ENCODE results near the gene PLEKHM3.
A peak's percentile ranks its signal among the peaks of the same experiment; 100 is the strongest.
"Not testable (repeated sequence)": the region's sequence is repeated elsewhere in the genome, so short reads cannot be mapped to it uniquely, and the experiment has no call there.

Gene PLEKHM3

GRCh38 chr2:207813221-207813916 lies 212.0 kb downstream of the PLEKHM3 start:
- Mint-ChIP-seq H3K27me3 (no peaks in the 10 kb centered on the region), H3K36me3 (peaks cover 0 to 4% of the 10 kb centered on the region in 2 donors), H3K4me3 (no peak overlapping the region), H3K9me3 (no peaks in the 10 kb centered on the region), H3K27ac (no peak overlapping the region), H3K4me1 (peaks cover 2 to 7% of the 10 kb centered on the region in 2 donors)
- ATAC-seq (replicated peaks): no peak
- no peak for DNase-seq

GRCh38 chr2:207812726-207813080 lies 212.6 kb downstream of the PLEKHM3 start:
- peaks cover 2 to 7% of the 10 kb centered on the region in 2 donors for H3K4me1 Mint-ChIP-seq
- H3K36me3 Mint-ChIP-seq: peaks cover 0 to 4% of the 10 kb centered on the region in 2 donors
- no peak overlapping the region for H3K4me3 Mint-ChIP-seq
- ATAC-seq (replicated peaks) (no peak), DNase-seq (no peak)
- H3K9me3 Mint-ChIP-seq: no peaks in the 10 kb centered on the region
- no peak overlapping the region for H3K27ac Mint-ChIP-seq
- H3K27me3 Mint-ChIP-seq: no peaks in the 10 kb centered on the region

DNA sequence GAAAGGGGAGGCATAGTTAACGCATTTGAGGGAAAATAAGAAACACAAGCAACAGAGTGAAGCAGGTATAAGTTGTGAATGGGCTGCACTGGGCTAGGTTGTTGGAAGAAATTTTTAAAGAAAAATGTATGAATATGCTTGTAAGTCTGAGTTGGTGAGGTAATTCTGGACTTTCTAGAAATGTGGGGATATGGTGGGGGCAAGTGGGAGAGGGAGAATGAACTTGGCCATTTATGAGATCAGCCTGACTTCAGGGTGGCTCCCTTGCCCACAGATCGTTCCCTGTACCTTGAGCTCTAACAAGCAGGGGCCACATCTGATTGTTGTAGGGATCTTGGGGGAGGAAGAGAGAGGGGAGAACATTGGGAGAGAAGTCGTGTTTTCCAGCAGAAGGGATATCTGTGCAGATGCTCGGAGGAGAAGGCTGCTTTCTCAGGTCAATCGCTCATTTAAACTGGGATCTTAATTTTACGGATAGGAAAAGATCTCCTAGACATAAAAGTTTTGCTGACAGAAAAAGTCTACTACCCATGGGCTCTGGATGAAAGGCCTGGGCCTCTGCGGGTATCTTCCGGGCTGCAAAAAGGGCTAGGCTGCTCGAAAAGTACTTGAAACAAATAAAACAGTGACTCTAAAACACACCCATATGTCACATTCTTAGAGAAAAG lies 213.1 kb downstream of the PLEKHM3 start:
- Mint-ChIP-seq H3K9me3 (no peaks in the 10 kb centered on the region), H3K27me3 (no peaks in the 10 kb centered on the region), H3K27ac (no peak overlapping the region), H3K4me1 (peaks cover 4 to 7% of the 10 kb centered on the region in 2 donors), H3K4me3 (no peak overlapping the region), H3K36me3 (peaks cover 0 to 4% of the 10 kb centered on the region in 2 donors)
- DNase-seq (no peak), ATAC-seq (replicated peaks) (no peak)

GRCh38 chr2:207811658-207812057 lies 213.7 kb downstream of the PLEKHM3 start:
- not testable (repeated sequence) for H3K36me3 Mint-ChIP-seq; DNase-seq; H3K4me3 Mint-ChIP-seq; H3K9me3 Mint-ChIP-seq; H3K27me3 Mint-ChIP-seq; ATAC-seq (replicated peaks); H3K4me1 Mint-ChIP-seq; H3K27ac Mint-ChIP-seq

GRCh38 chr2:207810200-207810788 lies 215.0 kb downstream of the PLEKHM3 start:
- peaks cover 0 to 2% of the 10 kb centered on the region in 2 donors for H3K36me3 Mint-ChIP-seq
- DNase-seq (no peak), ATAC-seq (replicated peaks) (no peak)
- no peaks in the 10 kb centered on the region for H3K9me3 Mint-ChIP-seq
- peaks cover 4 to 7% of the 10 kb centered on the region in 2 donors for H3K4me1 Mint-ChIP-seq
- H3K27me3 Mint-ChIP-seq: no peaks in the 10 kb centered on the region
- H3K27ac Mint-ChIP-seq: no peak overlapping the region
- no peak overlapping the region for H3K4me3 Mint-ChIP-seq

DNA sequence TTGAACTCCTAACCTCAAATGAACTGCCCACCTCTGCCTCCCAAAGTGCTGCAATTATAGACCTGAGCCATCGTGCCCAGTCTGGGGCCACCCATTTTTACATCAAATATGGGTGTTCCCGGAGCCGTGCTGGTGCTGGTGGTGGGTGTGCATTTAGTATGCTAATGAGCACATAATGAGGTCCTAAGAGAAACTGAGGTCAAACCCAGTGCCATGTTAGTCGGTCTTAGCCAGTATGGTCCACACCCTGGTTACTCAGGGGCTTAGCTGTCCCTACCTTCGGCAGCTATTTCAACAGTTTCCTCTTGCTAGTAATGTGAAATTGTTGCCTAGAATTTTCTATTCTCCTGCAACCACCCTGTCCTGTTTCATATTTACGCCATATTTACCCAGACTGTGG lies 217.2 kb downstream of the PLEKHM3 start:
- no peak for DNase-seq
- no peak for ATAC-seq (replicated peaks)
- H3K4me3 Mint-ChIP-seq: no peak overlapping the region
- H3K4me1 Mint-ChIP-seq: peaks cover under 1 to 4% of the 10 kb centered on the region in 2 donors
- H3K27me3 Mint-ChIP-seq: no peaks in the 10 kb centered on the region
- H3K9me3 Mint-ChIP-seq: no peaks in the 10 kb centered on the region
- H3K27ac Mint-ChIP-seq: no peak overlapping the region
- no peaks in the 10 kb centered on the region for H3K36me3 Mint-ChIP-seq

DNA sequence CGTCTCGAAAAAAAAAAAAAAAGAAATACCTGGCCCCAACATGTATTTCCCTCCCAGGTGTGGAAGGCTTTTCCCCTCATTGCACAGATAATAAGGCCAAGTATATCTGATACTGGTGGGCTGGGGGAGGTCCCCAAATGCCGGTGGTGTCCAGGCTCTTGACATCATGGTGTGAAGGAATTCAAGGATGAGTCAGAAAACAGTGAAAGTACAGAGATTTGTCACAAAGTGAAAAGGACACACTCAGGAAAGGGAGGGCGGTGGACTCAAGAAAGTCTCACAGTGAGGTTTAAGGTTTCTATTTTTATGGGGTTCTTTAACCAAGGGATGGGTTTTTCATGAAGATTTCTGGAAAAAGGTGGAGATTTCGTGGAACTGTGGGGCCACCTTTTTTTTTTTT lies 217.8 kb downstream of the PLEKHM3 start:
- H3K27ac Mint-ChIP-seq: no peak overlapping the region
- no peaks in the 10 kb centered on the region for H3K9me3 Mint-ChIP-seq
- no peak overlapping the region for H3K4me3 Mint-ChIP-seq
- no peaks in the 10 kb centered on the region for H3K27me3 Mint-ChIP-seq
- ATAC-seq (replicated peaks) (peak in 1 of 2 donors; percentile 42), DNase-seq (no peak)
- peaks cover 0 to 4% of the 10 kb centered on the region in 2 donors for H3K4me1 Mint-ChIP-seq
- no peaks in the 10 kb centered on the region for H3K36me3 Mint-ChIP-seq

- Mint-ChIP-seq H3K27me3 (no peaks in the 10 kb centered on the region), H3K4me3 (no peak overlapping the region), H3K36me3 (no peaks in the 10 kb centered on the region), H3K27ac (no peak overlapping the region), H3K9me3 (no peaks in the 10 kb centered on the region), H3K4me1 (peaks cover 0 to 6% of the 10 kb centered on the region in 2 donors)
- ATAC-seq (replicated peaks) (no peak), DNase-seq (no peak)
Observed at GRCh38 chr2:207805566-207806226, 219.6 kb downstream of the PLEKHM3 start.

- Mint-ChIP-seq H3K4me1 (peaks cover 0 to 5% of the 10 kb centered on the region in 2 donors), H3K27me3 (no peaks in the 10 kb centered on the region), H3K4me3 (no peak overlapping the region), H3K9me3 (no peaks in the 10 kb centered on the region), H3K27ac (no peak overlapping the region), H3K36me3 (no peaks in the 10 kb centered on the region)
- DNase-seq (no peak), ATAC-seq (replicated peaks) (no peak)
Observed at GRCh38 chr2:207802650-207803049, 222.7 kb downstream of the PLEKHM3 start.

DNA sequence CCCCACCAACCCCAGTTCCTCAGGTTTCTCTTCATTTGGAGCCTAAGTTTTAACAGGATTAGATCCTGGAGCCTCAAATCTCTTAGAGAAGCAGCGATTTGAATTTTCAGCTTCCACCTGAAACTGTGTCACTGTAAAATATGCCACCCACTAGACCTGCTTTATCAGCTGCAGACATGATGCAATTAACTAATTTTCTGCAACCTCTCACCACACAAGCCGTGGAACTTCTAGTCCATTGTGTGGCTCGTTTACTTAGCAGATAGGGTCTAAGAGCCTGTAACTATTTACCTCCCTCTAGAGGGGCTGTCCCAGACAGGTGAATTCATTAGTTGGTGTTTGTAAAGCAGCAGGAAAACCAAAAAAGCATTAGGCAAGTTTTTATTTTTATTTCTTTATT lies 224.1 kb downstream of the PLEKHM3 start:
- no peak for ATAC-seq (replicated peaks)
- H3K27ac Mint-ChIP-seq: no peak overlapping the region
- no peaks in the 10 kb centered on the region for H3K36me3 Mint-ChIP-seq
- no peak overlapping the region for H3K4me3 Mint-ChIP-seq
- no peaks in the 10 kb centered on the region for H3K9me3 Mint-ChIP-seq
- no peaks in the 10 kb centered on the region for H3K27me3 Mint-ChIP-seq
- H3K4me1 Mint-ChIP-seq: peaks cover 0 to 4% of the 10 kb centered on the region in 2 donors
- DNase-seq: no peak

GRCh38 chr2:207796585-207797350 lies 228.6 kb downstream of the PLEKHM3 start:
- Mint-ChIP-seq H3K9me3 (no peaks in the 10 kb centered on the region), H3K27ac (no peak overlapping the region), H3K4me3 (no peak overlapping the region), H3K4me1 (peaks cover 0 to 6% of the 10 kb centered on the region in 2 donors), H3K36me3 (no peaks in the 10 kb centered on the region), H3K27me3 (peaks cover 0 to 14% of the 10 kb centered on the region in 2 donors)
- DNase-seq (no peak), ATAC-seq (replicated peaks) (no peak)

DNA sequence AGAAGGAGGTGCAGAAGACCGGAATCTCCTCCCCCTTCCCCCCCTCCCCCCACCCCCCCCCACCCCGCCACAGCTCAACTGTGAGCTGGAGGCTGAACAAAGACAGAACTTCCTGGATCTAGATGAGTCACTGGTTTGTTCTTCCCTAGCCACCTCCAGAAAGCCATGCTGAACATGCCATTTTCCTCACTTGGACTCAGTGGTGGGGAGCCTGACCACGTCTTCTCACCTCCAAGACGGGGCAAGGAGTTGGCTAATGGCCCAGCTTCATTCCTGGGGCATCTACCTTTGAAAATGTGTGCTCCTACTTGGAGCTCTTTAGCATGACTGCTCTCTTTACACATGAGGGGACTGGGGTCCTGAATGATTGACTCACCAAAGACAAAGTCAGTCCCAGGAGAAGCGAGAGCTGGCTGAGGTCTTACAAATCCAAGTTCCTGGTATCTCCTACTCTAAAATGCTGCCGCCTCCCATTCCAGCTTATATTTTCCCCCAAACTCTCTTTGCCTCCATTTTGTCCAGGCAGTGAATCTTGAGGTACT lies 233.0 kb downstream of the PLEKHM3 start:
- ATAC-seq (replicated peaks) (no peak), DNase-seq (no peak)
- no peaks in the 10 kb centered on the region for H3K9me3 Mint-ChIP-seq
- no peak overlapping the region for H3K27ac Mint-ChIP-seq
- H3K4me3 Mint-ChIP-seq: no peak overlapping the region
- H3K36me3 Mint-ChIP-seq: no peaks in the 10 kb centered on the region
- peaks cover 15 to 30% of the 10 kb centered on the region in 2 donors for H3K27me3 Mint-ChIP-seq
- peaks cover 0 to 4% of the 10 kb centered on the region in 2 donors for H3K4me1 Mint-ChIP-seq

GRCh38 chr2:207791579-207792243 lies 233.6 kb downstream of the PLEKHM3 start:
- no peak for DNase-seq
- no peaks in the 10 kb centered on the region for H3K36me3 Mint-ChIP-seq
- no peak overlapping the region for H3K27ac Mint-ChIP-seq
- no peaks in the 10 kb centered on the region for H3K9me3 Mint-ChIP-seq
- peaks cover 15 to 31% of the 10 kb centered on the region in 2 donors for H3K27me3 Mint-ChIP-seq
- ATAC-seq (replicated peaks): no peak
- no peak overlapping the region for H3K4me3 Mint-ChIP-seq
- H3K4me1 Mint-ChIP-seq: peaks cover 0 to 4% of the 10 kb centered on the region in 2 donors

Data from stimulated activated naive B cell treated with anti-CD40 and anti-IgM and Interleukin-4, amounts not matched to agents 10 μg/mL and 1 μg/mL and 100 μg/mL, for 72 hours (primary cell).